Right atrium auricular region (tissue), 2 donors: ENCODE data around the gene BCL7C. TPM values are rescaled to one million over a fixed set of nuclear protein-coding genes. Genes with fewer than 3 reads are reported as not detected.

Source experiments
- DNase-seq: peaks from one replicate; pipeline ENCODE4 v3.0.0-alpha.2; 2019; ENCODE audit warnings: low spot score
- H3K27ac ChIP-seq, 2 donors: fragments of 200-600 bp; sonication (generic); 1 replicate in 1 of 2; 2 replicates in 1 of 2; pipeline ENCODE4 v1.5.1; 2016 to 2019
- H3K27me3 ChIP-seq, 2 donors: fragments of 200-600 bp; sonication (generic); one replicate each; pipeline versions ENCODE4 v1.5.1 to v1.6.0; 2017 to 2019
- H3K36me3 ChIP-seq: fragments of 200-600 bp; sonication (generic); one replicate; pipeline ENCODE4 v1.5.1; 2016
- H3K4me1 ChIP-seq, 2 donors: fragments of 200-600 bp; sonication (generic); one replicate each; pipeline versions ENCODE4 v1.5.1 to v1.6.0; 2017 to 2019
- H3K4me3 ChIP-seq, 2 donors: fragments of 200-600 bp; sonication (generic); 1 replicate in 1 of 2; 2 replicates in 1 of 2; pipeline ENCODE4 v1.5.1; 2017 to 2019; ENCODE audit warnings: mild to moderate bottlenecking in 1 of 2, moderate library complexity in 1 of 2
- H3K9me3 ChIP-seq, 2 donors: fragments of 200-600 bp; sonication (generic); one replicate each; pipeline ENCODE4 v1.5.1; 2019
- CTCF ChIP-seq, 2 donors: fragments of 200-600 bp; sonication (generic); IDR thresholded peaks; one replicate each; pipeline ENCODE4 v1.5.1; 2019; ENCODE audit warnings: antibody characterized with exemption in 2 of 2
- microRNA counts, 2 donors: library from miRNA; unstranded; fragments of <30 nt; microRNA quantifications; one replicate each; lab custom pipeline; 2016 to 2017
- microRNA-seq, 2 donors: library from miRNA; unstranded; fragments of <30 nt; microRNA quantifications; one replicate each; pipeline ENCODE4, GENCODE V29; 2016 to 2017; ENCODE audit warnings: borderline number of aligned reads in 2 of 2, borderline replicate concordance in 1 of 2
- total RNA-seq, 2 donors: library from RNA; depleted of rRNA; stranded (reverse); fragments of >200 nt; gene quantifications; one replicate each; pipeline ENCODE4 v1.1.0, GENCODE V29; 2016

BCL7C gene
- total RNA-seq, 2 donors from 2014 or later, result 21.1 to 35.1 TPM

- no peak overlapping the region for H3K27ac ChIP-seq
- no peaks in the 10 kb centered on the region for H3K9me3 ChIP-seq
- H3K36me3 ChIP-seq, result no peaks in the 10 kb centered on the region
- no peak for DNase-seq
- TF ChIP-seq CTCF (IDR thresholded peaks at IDR 0.05), result no peak
- no peak overlapping the region for H3K4me3 ChIP-seq
- no peaks in the 10 kb centered on the region for H3K27me3 ChIP-seq
- H3K4me1 ChIP-seq, result no peaks in the 10 kb centered on the region
These were observed 54.9 kb downstream of the BCL7C start for GRCh38 chr16:30838876-30839471.

- Histone ChIP-seq H3K27ac (no peak overlapping the region), H3K36me3 (no peaks in the 10 kb centered on the region), H3K9me3 (no peaks in the 10 kb centered on the region), H3K4me1 (no peaks in the 10 kb centered on the region), H3K27me3 (no peaks in the 10 kb centered on the region), H3K4me3 (no peak overlapping the region)
- no peak for DNase-seq
- TF ChIP-seq CTCF (IDR thresholded peaks at IDR 0.05), result no peak
These were observed 56.0 kb downstream of the BCL7C start for GRCh38 chr16:30837904-30838303.

MicroRNAs within 50 kb of the gene (microRNA counts, 767-probe panel; counts per million panel counts)
- microRNA hsa-miR-762 (lab: Ali Mortazavi, UCI), result 0 to 1,790 counts per million in 2 donors

Small RNA genes lying within 50 kb of the gene (microRNA-seq; reads per million reads assigned to microRNA genes)
- gene MIR4519 (0 reads per million in 2 donors), gene MIR762 (0 reads per million in 2 donors)

Other genes starting within 250 kb of the BCL7C start
- 10 to 100 TPM; 12.3 to 17.3 TPM for gene PRR14, start 243.1 kb downstream of the BCL7C start, total RNA-seq
- gene FBRS, start 235.6 kb downstream of the BCL7C start, total RNA-seq, result 10 to 100 TPM; 16.5 to 26.3 TPM
- 10 to 100 TPM; 22.5 to 25.0 TPM for gene SRCAP, start 194.9 kb downstream of the BCL7C start, total RNA-seq
- 10 to 100 TPM; 16.0 to 22.1 TPM for gene PHKG2, start 145.7 kb downstream of the BCL7C start, total RNA-seq
- gene CFAP119, start 132.0 kb downstream of the BCL7C start, total RNA-seq, result under 1 TPM; 0.37 to 0.83 TPM
- 10 to 100 TPM; 48.5 to 59.5 TPM for gene RNF40, start 131.8 kb downstream of the BCL7C start, total RNA-seq
- gene ZNF629, start 106.9 kb downstream of the BCL7C start, total RNA-seq, result 10 to 100 TPM; 21.2 to 22.9 TPM
- gene CTF1, start 2.5 kb upstream of the BCL7C start, total RNA-seq, result 1 to 10 TPM; 6.5 to 7.6 TPM
- gene FBXL19, start 29.5 kb upstream of the BCL7C start, total RNA-seq, result 1 to 10 TPM; 5.7 to 7.9 TPM
- gene ORAI3, start 55.0 kb upstream of the BCL7C start, total RNA-seq, result 10 to 100 TPM; 22.4 to 23.0 TPM
- 1 to 10 TPM; 3.8 to 8.6 TPM for gene SETD1A, start 63.7 kb upstream of the BCL7C start, total RNA-seq
- 1 to 10 TPM; 6.0 to 8.5 TPM for gene HSD3B7, start 91.1 kb upstream of the BCL7C start, total RNA-seq
- 1 to 10 TPM; 1.3 to 2.1 TPM for gene STX1B, start 116.6 kb upstream of the BCL7C start, total RNA-seq
- gene STX4, start 139.5 kb upstream of the BCL7C start, total RNA-seq, result 10 to 100 TPM; 17.1 to 23.8 TPM
- 1 to 10 TPM; 7.4 to 9.2 TPM for gene ZNF668, start 180.2 kb upstream of the BCL7C start, total RNA-seq
- 10 to 100 TPM in 1 of 2 donors, 1 to 10 TPM in 1; 6.2 to 10.8 TPM for gene ZNF646, start 180.3 kb upstream of the BCL7C start, total RNA-seq
- under 1 TPM; 0.15 to 0.43 TPM for gene PRSS53, start 194.9 kb upstream of the BCL7C start, total RNA-seq
- 10 to 100 TPM; 64.9 to 71.8 TPM for gene VKORC1, start 200.7 kb upstream of the BCL7C start, total RNA-seq
- 10 to 100 TPM; 52.0 to 62.3 TPM for gene BCKDK, start 214.3 kb upstream of the BCL7C start, total RNA-seq
- gene KAT8, start 223.6 kb upstream of the BCL7C start, total RNA-seq, result 10 to 100 TPM; 58.0 to 64.3 TPM
- 1 to 10 TPM in 1 of 2 donors, not detected in 1; 2.4 TPM for gene PRSS8, start 241.7 kb upstream of the BCL7C start, total RNA-seq